Stimulated activated naive CD8-positive, alpha-beta T cell treated with anti-CD3 and anti-CD28 coated beads, Interleukin-15, amount 100 ng/mL, for 72 hours (primary cell): ENCODE data around the gene FARS2.

Experiments used
- ATAC-seq: fragments of 150-1000 bp; cut with Tn5 transposase; 2 replicates; pipeline ENCODE4 v1.10.0; 2021; ENCODE audit warnings: mild to moderate bottlenecking, moderate library complexity
- DNase-seq, 2 donors: peaks; one replicate each; pipeline ENCODE4 v3.0.0; 2021 to 2022
- H3K27ac Mint-ChIP-seq, 2 donors: one replicate each; pipeline ENCODE4 v1.8.0; 2022; ENCODE audit warnings: mild to moderate bottlenecking in 2 of 2, mixed read lengths in 2 of 2, moderate library complexity in 2 of 2
- H3K27me3 Mint-ChIP-seq: one replicate; pipeline ENCODE4 v1.8.0; 2022; ENCODE audit warnings: mixed read lengths
- H3K4me1 Mint-ChIP-seq: one replicate; pipeline ENCODE4 v1.8.0; 2022; ENCODE audit warnings: mild to moderate bottlenecking, mixed read lengths
- H3K4me3 Mint-ChIP-seq, 2 donors: one replicate each; pipeline ENCODE4 v1.8.0; 2022; ENCODE audit warnings: mild to moderate bottlenecking in 2 of 2, mixed read lengths in 2 of 2, moderate library complexity in 1 of 2
- H3K9me3 Mint-ChIP-seq, 2 donors: one replicate each; pipeline ENCODE4 v1.8.0; 2022; ENCODE audit warnings: mixed read lengths in 2 of 2

Gene FARS2

DNA sequence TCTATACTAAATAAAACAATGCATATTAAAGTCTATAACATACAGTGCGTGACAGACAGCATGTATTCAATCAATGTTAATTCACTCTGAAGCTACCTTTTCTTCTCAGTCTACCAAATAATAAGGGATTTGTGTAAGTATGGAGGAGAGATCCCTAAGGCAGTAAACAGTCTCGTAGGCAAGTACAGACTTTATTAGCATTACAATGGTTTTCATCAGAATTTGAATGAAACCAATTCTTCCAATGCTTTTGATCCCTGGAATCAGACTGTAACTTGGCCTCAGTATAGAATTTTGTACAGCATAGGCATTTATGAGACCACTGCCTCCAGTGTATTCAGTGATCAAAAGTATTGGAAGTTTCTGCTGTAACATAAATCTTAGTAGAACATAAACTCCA lies 20.1 kb upstream of the FARS2 start:
- DNase-seq (no peak), ATAC-seq (no peak)
- Mint-ChIP-seq H3K4me1 (no peaks in the 10 kb centered on the region), H3K9me3 (no peaks in the 10 kb centered on the region), H3K4me3 (no peak overlapping the region), H3K27ac (no peak overlapping the region), H3K27me3 (no peaks in the 10 kb centered on the region)

DNA sequence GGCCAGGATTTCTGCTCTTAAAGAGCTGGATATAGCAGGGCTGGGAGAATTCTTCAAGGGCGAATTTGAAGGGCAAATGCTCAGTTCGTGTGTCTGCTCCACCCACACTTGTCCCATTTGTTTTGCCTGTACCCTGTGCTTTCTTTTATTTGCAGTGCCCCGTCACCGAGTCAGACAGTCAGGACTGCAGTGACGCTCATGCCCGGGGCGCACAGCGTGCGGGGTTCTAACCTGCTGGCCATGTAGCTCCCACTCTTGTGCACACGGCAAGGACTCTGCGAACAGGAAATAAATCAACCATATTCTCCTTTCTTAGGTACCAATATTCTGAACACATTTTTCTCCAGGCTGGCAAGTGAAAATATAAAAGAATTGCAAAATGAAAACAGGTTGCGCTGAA lies 18.2 kb upstream of the FARS2 start:
- ATAC-seq (no peak), DNase-seq (no peak)
- H3K27ac Mint-ChIP-seq, result no peak overlapping the region
- H3K4me3 Mint-ChIP-seq, result no peak overlapping the region
- H3K4me1 Mint-ChIP-seq, result peaks cover under 1% of the 10 kb centered on the region
- H3K27me3 Mint-ChIP-seq, result no peaks in the 10 kb centered on the region
- H3K9me3 Mint-ChIP-seq, result no peaks in the 10 kb centered on the region

DNA sequence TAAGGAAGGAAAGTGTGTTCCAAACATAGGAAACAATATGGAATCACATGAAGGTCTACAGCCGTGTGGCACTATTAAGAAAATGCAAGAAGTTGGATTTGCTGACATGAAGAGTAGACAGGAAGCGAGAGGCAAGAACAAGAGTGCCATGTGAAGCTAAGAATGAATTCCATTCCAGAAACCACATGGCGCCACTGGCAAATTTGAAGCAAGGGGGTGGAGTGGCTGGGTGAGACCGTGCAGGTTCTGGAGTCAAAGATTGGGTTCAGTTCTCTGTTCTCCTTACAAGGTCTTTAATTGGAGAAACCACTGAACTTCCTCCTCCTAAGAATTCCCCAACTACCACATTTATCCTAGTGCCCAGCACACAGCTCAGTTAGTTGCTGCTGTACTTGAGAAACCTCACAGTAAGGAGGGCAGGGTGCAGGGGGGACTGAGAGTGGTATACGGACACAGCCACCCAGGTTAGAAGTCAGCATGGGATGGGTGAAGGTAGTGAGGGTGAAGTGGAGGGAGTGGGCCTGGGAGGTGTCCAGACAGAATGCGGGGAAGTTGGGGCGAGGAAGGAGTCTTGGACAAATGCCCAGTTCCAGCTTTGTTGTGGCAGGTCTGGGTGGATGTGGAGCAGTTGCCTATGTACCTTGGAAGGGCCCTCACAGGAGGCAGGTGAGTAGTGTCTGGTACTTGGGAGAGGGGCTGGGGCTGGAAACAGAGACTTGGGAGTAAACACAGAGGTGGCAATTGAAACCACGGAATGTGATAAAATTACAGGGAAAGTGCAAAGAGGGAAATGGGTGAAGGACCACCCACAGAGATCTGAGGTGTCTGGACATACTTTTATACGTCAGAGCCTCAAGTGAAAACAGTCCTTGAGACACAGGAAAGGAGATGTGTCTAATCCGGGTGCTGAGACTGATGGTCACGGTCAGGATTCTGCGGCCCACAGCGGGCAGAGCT lies 14.9 kb upstream of the FARS2 start:
- Mint-ChIP-seq H3K9me3 (no peaks in the 10 kb centered on the region), H3K4me1 (peaks cover 8% of the 10 kb centered on the region), H3K4me3 (no peak overlapping the region), H3K27ac (no peak overlapping the region), H3K27me3 (no peaks in the 10 kb centered on the region)
- ATAC-seq, result no peak
- DNase-seq, result no peak

- Mint-ChIP-seq H3K4me1 (peaks cover 8% of the 10 kb centered on the region), H3K27ac (no peak overlapping the region), H3K27me3 (no peaks in the 10 kb centered on the region), H3K9me3 (peaks cover 0 to under 1% of the 10 kb centered on the region in 2 donors), H3K4me3 (no peak overlapping the region)
- ATAC-seq (no peak), DNase-seq (no peak)
These were observed 14.1 kb upstream of the FARS2 start for GRCh38 chr6:5247201-5247600.

DNA sequence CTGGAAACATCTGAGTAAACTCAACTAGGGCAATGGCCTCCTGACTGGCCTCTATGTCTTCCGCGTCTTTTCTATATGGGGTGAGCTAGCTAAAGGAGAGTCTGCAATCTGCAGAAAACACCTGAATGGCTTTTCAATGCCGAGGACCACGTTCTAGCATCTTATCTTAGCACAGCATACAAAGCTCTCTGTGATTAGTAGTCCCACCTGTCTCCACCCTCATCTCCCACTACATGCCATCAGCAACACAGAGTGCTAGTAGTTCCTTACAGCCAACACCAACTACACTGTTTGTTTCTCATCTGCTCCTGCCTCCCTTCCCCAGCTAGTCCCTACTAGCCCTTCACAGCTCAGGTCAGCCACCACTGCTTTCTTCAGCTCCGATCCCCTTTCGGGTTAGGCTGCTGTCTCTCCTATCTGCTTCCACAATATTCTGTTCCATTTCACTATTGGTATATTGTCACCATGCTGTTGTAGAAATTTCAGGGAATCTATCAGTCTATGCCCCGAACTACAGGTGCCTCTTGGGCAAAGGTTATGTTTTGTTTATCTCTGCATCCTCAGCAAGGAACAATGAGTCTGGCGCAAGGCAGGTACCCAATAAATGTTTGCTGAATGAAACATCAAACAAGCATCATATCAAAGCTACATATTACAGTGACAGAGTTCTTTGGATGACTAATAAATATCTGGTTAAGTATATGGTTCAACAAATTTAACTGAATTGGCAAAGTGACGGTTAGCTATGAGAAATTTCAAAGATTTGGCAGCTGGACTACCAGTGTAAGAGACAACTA lies 12.8 kb upstream of the FARS2 start:
- H3K4me1 Mint-ChIP-seq, result peaks cover 8% of the 10 kb centered on the region
- DNase-seq (no peak), ATAC-seq (no peak)
- no peak overlapping the region for H3K4me3 Mint-ChIP-seq
- H3K9me3 Mint-ChIP-seq, result peaks cover 0 to 4% of the 10 kb centered on the region in 2 donors
- no peak overlapping the region for H3K27ac Mint-ChIP-seq
- no peaks in the 10 kb centered on the region for H3K27me3 Mint-ChIP-seq

GRCh38 chr6:5249451-5250122 lies 11.7 kb upstream of the FARS2 start:
- H3K9me3 Mint-ChIP-seq, result peaks cover 0 to 4% of the 10 kb centered on the region in 2 donors
- DNase-seq, result no peak

GRCh38 chr6:5250451-5250850 lies 10.9 kb upstream of the FARS2 start:
- DNase-seq, result no peak
- Mint-ChIP-seq H3K9me3 (peaks cover 0 to 4% of the 10 kb centered on the region in 2 donors), H3K4me3 (no peak overlapping the region), H3K27ac (no peak overlapping the region), H3K4me1 (peaks cover 8% of the 10 kb centered on the region), H3K27me3 (no peaks in the 10 kb centered on the region)
- no peak for ATAC-seq

More at GRCh38 chr6:5249451-5250122, 11.7 kb upstream of the FARS2 start:
- H3K4me3 Mint-ChIP-seq, result no peak overlapping the region
- H3K4me1 Mint-ChIP-seq, result peaks cover 8% of the 10 kb centered on the region
- H3K27ac Mint-ChIP-seq, result no peak overlapping the region
- H3K27me3 Mint-ChIP-seq, result no peaks in the 10 kb centered on the region
- no peak for ATAC-seq

DNA sequence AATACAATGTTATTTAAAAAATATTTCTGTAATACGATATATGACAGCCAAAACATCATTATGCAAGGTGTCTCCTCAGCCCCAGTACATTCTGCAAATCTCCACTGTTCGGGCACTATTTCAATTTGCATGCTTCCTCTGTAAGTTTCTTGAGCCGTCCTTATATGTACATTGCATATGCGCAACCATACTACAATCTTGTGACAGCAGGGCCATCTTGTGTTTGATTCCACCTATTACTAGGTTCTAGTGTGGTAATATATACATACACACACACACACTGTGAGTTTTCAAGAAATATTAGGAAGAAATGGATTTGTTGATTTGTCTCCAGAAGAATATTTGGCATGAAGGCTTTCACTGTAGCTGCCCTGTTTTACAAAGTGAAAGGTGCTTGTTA lies 10.4 kb upstream of the FARS2 start:
- Mint-ChIP-seq H3K9me3 (peaks cover 0 to 4% of the 10 kb centered on the region in 2 donors), H3K27me3 (no peaks in the 10 kb centered on the region), H3K4me3 (no peak overlapping the region), H3K4me1 (peaks cover 8% of the 10 kb centered on the region), H3K27ac (no peak overlapping the region)
- DNase-seq, result no peak
- no peak for ATAC-seq

- Mint-ChIP-seq H3K9me3 (peaks cover 0 to 4% of the 10 kb centered on the region in 2 donors), H3K4me1 (peaks cover 31% of the 10 kb centered on the region), H3K4me3 (no peak overlapping the region), H3K27ac (peak overlapping the region in 1 of 2 donors; percentile 79), H3K27me3 (no peaks in the 10 kb centered on the region)
- ATAC-seq (no peak), DNase-seq (no peak)
These were observed 4.4 kb upstream of the FARS2 start for GRCh38 chr6:5256952-5257351.

DNA sequence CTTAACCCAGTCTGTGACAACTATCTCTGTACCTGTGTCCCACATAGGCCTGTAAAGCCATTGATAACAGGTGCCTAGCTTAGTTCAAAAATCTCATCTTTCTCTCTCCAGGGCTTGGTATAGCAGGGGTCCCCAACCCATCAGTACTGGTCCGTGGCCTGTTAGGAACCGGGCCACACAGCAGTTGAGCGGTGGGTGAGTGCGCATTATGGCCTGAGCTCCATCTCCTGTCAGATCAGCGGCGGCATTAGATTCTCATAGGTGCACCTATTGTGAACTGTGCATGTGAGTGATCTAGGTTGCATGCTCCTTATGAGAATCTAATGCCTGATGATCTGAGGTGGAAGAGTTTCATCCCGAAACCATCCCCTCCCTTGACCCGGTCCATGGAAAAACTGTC lies 3.9 kb upstream of the FARS2 start:
- H3K27ac Mint-ChIP-seq, result no peak overlapping the region
- H3K4me3 Mint-ChIP-seq, result peak overlapping the region in 1 of 2 donors; percentile 2
- no peak for DNase-seq
- H3K27me3 Mint-ChIP-seq, result no peaks in the 10 kb centered on the region
- peaks cover 31% of the 10 kb centered on the region for H3K4me1 Mint-ChIP-seq
- peaks cover 0 to 2% of the 10 kb centered on the region in 2 donors for H3K9me3 Mint-ChIP-seq
- no peak for ATAC-seq

DNA sequence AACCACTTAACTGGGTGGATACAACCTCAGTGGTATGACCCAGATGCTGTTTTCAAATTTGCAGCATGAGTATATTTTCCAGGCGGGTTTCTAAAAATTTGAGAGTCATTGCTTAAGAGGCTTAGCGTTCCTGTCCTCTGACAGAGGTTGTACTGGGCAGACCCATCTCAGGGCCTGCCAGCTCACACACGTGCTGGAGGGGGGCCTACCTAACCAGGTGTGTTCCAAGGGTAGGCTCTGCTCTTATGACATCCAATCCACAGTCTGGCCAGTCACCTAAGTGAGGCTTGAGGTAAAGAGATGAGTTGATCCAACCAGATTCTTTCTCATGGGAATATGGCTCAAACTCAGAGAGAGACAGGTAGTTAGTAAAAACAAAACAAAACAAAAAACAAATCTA lies 1.9 kb upstream of the FARS2 start:
- Mint-ChIP-seq H3K9me3 (no peaks in the 10 kb centered on the region), H3K4me1 (peaks cover 37% of the 10 kb centered on the region), H3K4me3 (peak overlapping the region; percentile 90 to 94), H3K27ac (peak overlapping the region; percentile 92 to 94), H3K27me3 (no peaks in the 10 kb centered on the region)
- DNase-seq, result no peak
- ATAC-seq, result no peak

DNA sequence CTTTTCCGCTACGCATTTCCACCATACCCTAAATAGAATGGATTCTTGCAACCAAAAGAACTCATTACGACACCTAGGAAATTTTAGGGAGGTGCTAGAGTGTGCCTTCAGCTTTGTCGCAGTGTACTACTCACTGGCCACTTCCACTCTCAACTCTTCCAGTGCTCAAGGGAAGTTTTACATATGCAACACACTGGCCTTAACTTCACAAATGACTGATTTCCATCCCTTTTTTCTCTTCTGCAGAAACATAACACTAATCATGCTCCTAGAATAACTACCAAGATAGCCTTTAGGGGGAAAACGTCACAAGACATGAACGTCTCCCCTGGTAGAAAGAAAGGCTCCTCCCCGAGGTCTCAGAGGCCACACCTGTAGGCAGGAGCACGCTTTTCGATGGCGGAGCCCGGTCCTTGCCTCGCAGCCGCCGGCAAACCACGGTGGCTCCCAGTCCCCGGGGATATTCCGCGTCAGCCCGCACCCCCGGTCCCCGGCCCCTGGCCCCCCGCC lies 1.1 kb upstream of the FARS2 start:
- ATAC-seq (peak; percentile 77), DNase-seq (peak; percentile 78 to 79)
- Mint-ChIP-seq H3K27ac (peak overlapping the region; percentile 94 to 99), H3K4me3 (peak overlapping the region; percentile 90 to 94), H3K9me3 (no peaks in the 10 kb centered on the region), H3K27me3 (no peaks in the 10 kb centered on the region), H3K4me1 (peaks cover 43% of the 10 kb centered on the region)

- Mint-ChIP-seq H3K4me3 (peak overlapping the region; percentile 90 to 94), H3K27me3 (no peaks in the 10 kb centered on the region), H3K4me1 (peaks cover 51% of the 10 kb centered on the region), H3K27ac (peak overlapping the region; percentile 99 to 100), H3K9me3 (no peaks in the 10 kb centered on the region)
- DNase-seq (no peak), ATAC-seq (no peak)
These were observed 314 bp downstream of the FARS2 start for GRCh38 chr6:5261545-5262109.

GRCh38 chr6:5266423-5266822 lies 5.1 kb downstream of the FARS2 start:
- ATAC-seq, result no peak
- Mint-ChIP-seq H3K27ac (peak overlapping the region in 1 of 2 donors; percentile 96), H3K4me3 (no peak overlapping the region), H3K27me3 (no peaks in the 10 kb centered on the region), H3K9me3 (peaks cover 0 to 5% of the 10 kb centered on the region in 2 donors), H3K4me1 (peaks cover 30% of the 10 kb centered on the region)
- no peak for DNase-seq

GRCh38 chr6:5270093-5270680 lies 8.9 kb downstream of the FARS2 start:
- peaks cover 30% of the 10 kb centered on the region for H3K4me1 Mint-ChIP-seq
- DNase-seq (no peak), ATAC-seq (no peak)
- peaks cover 0 to 5% of the 10 kb centered on the region in 2 donors for H3K9me3 Mint-ChIP-seq
- peak overlapping the region in 1 of 2 donors; percentile 2 for H3K27ac Mint-ChIP-seq
- H3K4me3 Mint-ChIP-seq, result no peak overlapping the region
- H3K27me3 Mint-ChIP-seq, result no peaks in the 10 kb centered on the region
